ENCODE data around the gene FAM124B.
A peak's percentile ranks its signal among the peaks of the same experiment; 100 is the strongest.

Gene FAM124B

DNA sequence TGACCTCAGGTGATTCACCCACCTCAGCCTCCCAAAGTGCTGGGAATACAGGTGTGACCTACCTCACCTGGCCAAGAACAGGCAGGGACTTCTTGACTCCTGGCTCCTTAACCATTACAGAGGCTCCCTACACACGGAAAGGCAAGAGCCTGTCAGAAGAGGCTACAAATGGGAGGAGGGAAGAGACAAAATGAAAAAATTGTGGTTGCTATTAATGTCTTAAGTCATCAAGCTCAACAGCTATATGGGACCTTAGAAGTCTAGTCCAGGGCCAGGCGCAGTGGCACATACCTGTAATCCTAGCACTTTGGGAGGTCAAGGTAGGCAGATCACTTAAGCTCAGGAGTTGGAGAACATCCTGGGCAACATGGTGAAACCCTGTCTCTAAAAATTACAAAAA is 11.5 kb upstream of the FAM124B start:
- Histone ChIP-seq H3K36me3 (ENCODE audit: control insufficient read depth, insufficient read depth, low read length) (no peaks in the 10 kb centered on the region), H3K4me1 (ENCODE audit: control insufficient read depth, insufficient read depth, low read length, poor library complexity, severe bottlenecking) (peaks cover 14% of the 10 kb centered on the region), H3K27ac (ENCODE audit: low read depth, low read length, severe bottlenecking) (no peak overlapping the region), H3K9me3 (ENCODE audit: control insufficient read depth, low read length) (no peaks in the 10 kb centered on the region), H3K4me3 (ENCODE audit: extremely low read depth, insufficient read depth, low read length, poor library complexity, severe bottlenecking) (no peak overlapping the region)
- 100% methylated on average over 1 of the region's 2 CpGs for WGBS, 2 experiments (ENCODE audit: insufficient coverage in 2 of 2)

- Histone ChIP-seq H3K4me3 (ENCODE audit: extremely low read depth, insufficient read depth, low read length, poor library complexity, severe bottlenecking) (no peak overlapping the region), H3K36me3 (ENCODE audit: control insufficient read depth, insufficient read depth, low read length) (no peaks in the 10 kb centered on the region), H3K9me3 (ENCODE audit: control insufficient read depth, low read length) (no peaks in the 10 kb centered on the region), H3K4me1 (ENCODE audit: control insufficient read depth, insufficient read depth, low read length, poor library complexity, severe bottlenecking) (peaks cover 8% of the 10 kb centered on the region), H3K27ac (ENCODE audit: low read depth, low read length, severe bottlenecking) (no peak overlapping the region)
- WGBS, 2 experiments (ENCODE audit: insufficient coverage in 2 of 2) = 92 to 95% methylated on average over 10 to 12 of the region's 18 CpGs
Measured at GRCh38 chr2:224412141-224413015, 10.5 kb upstream of the FAM124B start.

DNA sequence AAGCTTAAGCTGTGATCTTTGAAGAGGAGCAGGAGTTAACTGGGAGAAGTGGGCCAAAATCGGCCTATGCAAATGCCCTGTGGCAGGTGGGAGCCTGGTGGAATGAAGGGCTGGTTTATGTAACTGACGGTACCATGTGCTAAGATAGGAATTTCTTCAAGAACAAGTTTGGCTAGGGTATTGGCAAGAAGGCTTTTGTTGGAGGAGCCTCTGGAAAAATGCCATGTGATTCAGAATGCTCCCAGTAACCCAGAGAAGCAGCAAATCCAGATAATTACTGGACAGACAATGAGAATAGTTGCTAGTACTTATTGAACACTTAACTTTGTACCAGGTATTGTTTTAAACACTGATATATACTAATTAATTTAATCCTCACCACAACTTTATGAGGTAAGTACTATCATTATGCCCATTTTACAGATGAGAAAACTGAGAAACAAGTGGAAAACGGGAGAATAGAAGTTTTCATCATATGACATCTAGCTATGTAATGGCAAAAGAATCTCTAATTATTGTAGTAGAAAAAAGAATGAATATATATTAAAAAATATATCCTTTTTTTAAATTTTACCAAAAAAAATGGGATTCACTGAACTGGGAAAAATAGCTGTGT is 9.1 kb upstream of the FAM124B start:
- peaks cover 3% of the 10 kb centered on the region for H3K9me3 ChIP-seq (ENCODE audit: control insufficient read depth, low read length)
- H3K4me1 ChIP-seq (ENCODE audit: control insufficient read depth, insufficient read depth, low read length, poor library complexity, severe bottlenecking) = no peaks in the 10 kb centered on the region
- H3K36me3 ChIP-seq (ENCODE audit: control insufficient read depth, insufficient read depth, low read length) = no peaks in the 10 kb centered on the region
- 81 to 100% methylated on average over 2 of the region's 3 CpGs for WGBS, 2 experiments (ENCODE audit: insufficient coverage in 2 of 2)
- no peak overlapping the region for H3K27ac ChIP-seq (ENCODE audit: low read depth, low read length, severe bottlenecking)
- no peak overlapping the region for H3K4me3 ChIP-seq (ENCODE audit: extremely low read depth, insufficient read depth, low read length, poor library complexity, severe bottlenecking)

DNA sequence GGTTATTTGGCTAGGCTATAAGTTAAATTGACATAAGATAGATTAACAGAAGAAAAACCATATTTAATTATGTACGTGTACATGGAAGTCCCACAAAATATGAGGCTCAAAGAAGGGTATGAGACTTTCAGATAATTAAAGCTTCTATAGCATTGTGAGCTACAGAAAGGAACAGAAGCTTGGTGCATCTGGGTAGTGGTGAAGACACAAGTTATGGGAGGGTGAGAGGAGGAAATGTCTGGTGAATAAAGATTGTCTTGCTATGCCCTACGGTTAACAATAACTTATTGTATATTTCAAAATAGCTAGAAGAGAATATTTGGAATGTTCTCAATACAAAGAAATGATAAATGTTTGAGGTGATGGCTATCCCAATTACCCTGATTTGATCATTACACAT is 6.8 kb upstream of the FAM124B start:
- H3K4me1 ChIP-seq (ENCODE audit: control insufficient read depth, insufficient read depth, low read length, poor library complexity, severe bottlenecking) = no peaks in the 10 kb centered on the region
- H3K27ac ChIP-seq (ENCODE audit: low read depth, low read length, severe bottlenecking) = no peak overlapping the region
- 80% methylated on average over 1 of the region's 2 CpGs; no CpG with 5 or more reads in 1 of the 2 experiments for WGBS, 2 experiments (ENCODE audit: insufficient coverage in 2 of 2)
- H3K4me3 ChIP-seq (ENCODE audit: extremely low read depth, insufficient read depth, low read length, poor library complexity, severe bottlenecking) = no peak overlapping the region
- H3K36me3 ChIP-seq (ENCODE audit: control insufficient read depth, insufficient read depth, low read length) = no peaks in the 10 kb centered on the region
- peaks cover 12% of the 10 kb centered on the region for H3K9me3 ChIP-seq (ENCODE audit: control insufficient read depth, low read length)

- Histone ChIP-seq H3K4me3 (ENCODE audit: extremely low read depth, insufficient read depth, low read length, poor library complexity, severe bottlenecking) (no peak overlapping the region), H3K27ac (ENCODE audit: low read depth, low read length, severe bottlenecking) (peak overlapping the region; percentile 75), H3K9me3 (ENCODE audit: control insufficient read depth, low read length) (peaks cover 12% of the 10 kb centered on the region), H3K4me1 (ENCODE audit: control insufficient read depth, insufficient read depth, low read length, poor library complexity, severe bottlenecking) (no peaks in the 10 kb centered on the region), H3K36me3 (ENCODE audit: control insufficient read depth, insufficient read depth, low read length) (no peaks in the 10 kb centered on the region)
- WGBS, 2 experiments (ENCODE audit: insufficient coverage in 2 of 2) = 82 to 86% methylated on average over 4 to 5 of the region's 5 CpGs
Measured at GRCh38 chr2:224407241-224407701, 5.4 kb upstream of the FAM124B start.

- Histone ChIP-seq H3K4me3 (ENCODE audit: extremely low read depth, insufficient read depth, low read length, poor library complexity, severe bottlenecking) (no peak overlapping the region), H3K27ac (ENCODE audit: low read depth, low read length, severe bottlenecking) (no peak overlapping the region), H3K4me1 (ENCODE audit: control insufficient read depth, insufficient read depth, low read length, poor library complexity, severe bottlenecking) (peaks cover 6% of the 10 kb centered on the region), H3K36me3 (ENCODE audit: control insufficient read depth, insufficient read depth, low read length) (no peaks in the 10 kb centered on the region), H3K9me3 (ENCODE audit: control insufficient read depth, low read length) (peaks cover 12% of the 10 kb centered on the region)
- 82 to 94% methylated on average over 3 to 4 of the region's 4 CpGs for WGBS, 2 experiments (ENCODE audit: insufficient coverage in 2 of 2)
Measured at GRCh38 chr2:224405841-224406370, 4.0 kb upstream of the FAM124B start.

- Histone ChIP-seq H3K36me3 (ENCODE audit: control insufficient read depth, insufficient read depth, low read length) (no peaks in the 10 kb centered on the region), H3K9me3 (ENCODE audit: control insufficient read depth, low read length) (peaks cover 12% of the 10 kb centered on the region), H3K4me1 (ENCODE audit: control insufficient read depth, insufficient read depth, low read length, poor library complexity, severe bottlenecking) (peaks cover 8% of the 10 kb centered on the region), H3K27ac (ENCODE audit: low read depth, low read length, severe bottlenecking) (no peak overlapping the region), H3K4me3 (ENCODE audit: extremely low read depth, insufficient read depth, low read length, poor library complexity, severe bottlenecking) (no peak overlapping the region)
- 89 to 94% methylated on average over 2 to 3 of the region's 3 CpGs for WGBS, 2 experiments (ENCODE audit: insufficient coverage in 2 of 2)
Measured at GRCh38 chr2:224405412-224405811, 3.5 kb upstream of the FAM124B start.

DNA sequence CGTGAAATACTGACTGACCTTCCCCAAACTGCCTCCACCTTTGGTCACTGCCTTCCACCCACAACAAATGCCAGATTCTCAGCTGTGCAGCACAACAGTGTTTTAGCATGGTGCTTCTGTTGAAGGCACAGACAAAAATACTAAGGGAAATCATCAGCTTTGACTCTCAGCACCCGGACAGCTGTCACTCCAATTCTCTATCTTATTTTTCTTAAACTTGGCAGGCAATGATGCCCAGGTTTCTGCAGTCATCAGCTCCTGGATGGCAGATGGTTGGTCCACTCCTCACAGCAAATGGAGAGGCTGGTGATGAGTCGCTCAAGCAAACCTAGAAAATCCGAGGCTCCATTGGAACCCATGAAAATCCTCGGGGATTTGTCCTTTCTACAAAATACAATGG is 2.9 kb upstream of the FAM124B start:
- H3K9me3 ChIP-seq (ENCODE audit: control insufficient read depth, low read length) = peaks cover 12% of the 10 kb centered on the region
- H3K4me3 ChIP-seq (ENCODE audit: extremely low read depth, insufficient read depth, low read length, poor library complexity, severe bottlenecking) = no peak overlapping the region
- no peaks in the 10 kb centered on the region for H3K36me3 ChIP-seq (ENCODE audit: control insufficient read depth, insufficient read depth, low read length)
- H3K4me1 ChIP-seq (ENCODE audit: control insufficient read depth, insufficient read depth, low read length, poor library complexity, severe bottlenecking) = peaks cover 8% of the 10 kb centered on the region
- no peak overlapping the region for H3K27ac ChIP-seq (ENCODE audit: low read depth, low read length, severe bottlenecking)
- 93 to 94% methylated on average over 3 to 5 of the region's 5 CpGs for WGBS, 2 experiments (ENCODE audit: insufficient coverage in 2 of 2)

DNA sequence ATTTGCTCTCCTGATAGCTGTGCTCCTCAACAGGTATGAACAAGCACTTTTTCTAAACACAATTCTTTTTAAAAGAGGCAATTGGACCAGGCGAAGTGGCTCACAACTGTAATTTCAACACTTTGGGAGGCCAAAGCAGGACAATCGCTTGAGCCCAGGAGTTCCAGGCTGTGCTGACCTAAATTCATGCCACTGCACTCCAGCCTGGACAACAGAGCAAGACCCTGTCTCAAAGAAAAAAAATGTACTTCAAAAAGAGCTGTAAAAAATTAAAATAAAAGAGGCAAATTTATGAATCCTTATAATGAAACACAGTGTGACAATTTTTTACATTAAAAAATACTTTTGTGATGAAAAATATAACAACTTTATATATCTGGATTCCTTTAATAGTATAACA is 1.8 kb upstream of the FAM124B start:
- WGBS, 2 experiments (ENCODE audit: insufficient coverage in 2 of 2) = 91 to 100% methylated on average over 1 to 2 of the region's 2 CpGs
- H3K4me1 ChIP-seq (ENCODE audit: control insufficient read depth, insufficient read depth, low read length, poor library complexity, severe bottlenecking) = peaks cover 8% of the 10 kb centered on the region
- peaks cover 12% of the 10 kb centered on the region for H3K9me3 ChIP-seq (ENCODE audit: control insufficient read depth, low read length)
- no peak overlapping the region for H3K27ac ChIP-seq (ENCODE audit: low read depth, low read length, severe bottlenecking)
- no peaks in the 10 kb centered on the region for H3K36me3 ChIP-seq (ENCODE audit: control insufficient read depth, insufficient read depth, low read length)
- no peak overlapping the region for H3K4me3 ChIP-seq (ENCODE audit: extremely low read depth, insufficient read depth, low read length, poor library complexity, severe bottlenecking)

GRCh38 chr2:224400886-224401632 is 848 bp downstream of the FAM124B start:
- WGBS, 2 experiments (ENCODE audit: insufficient coverage in 2 of 2) = 93 to 95% methylated on average over 20 to 21 of the region's 22 CpGs
- peak overlapping the region; percentile 31 for H3K4me3 ChIP-seq (ENCODE audit: extremely low read depth, insufficient read depth, low read length, poor library complexity, severe bottlenecking)
- H3K27ac ChIP-seq (ENCODE audit: low read depth, low read length, severe bottlenecking) = peak overlapping the region; percentile 82
- peaks cover 8% of the 10 kb centered on the region for H3K4me1 ChIP-seq (ENCODE audit: control insufficient read depth, insufficient read depth, low read length, poor library complexity, severe bottlenecking)
- H3K36me3 ChIP-seq (ENCODE audit: control insufficient read depth, insufficient read depth, low read length) = no peaks in the 10 kb centered on the region
- H3K9me3 ChIP-seq (ENCODE audit: control insufficient read depth, low read length) = peaks cover 9% of the 10 kb centered on the region
